Epithelial cell of esophagus (primary cell): Measurements from ENCODE around the gene COL18A1.

Experiments
- DNase-seq: peaks from one replicate; pipeline ENCODE4 v3.0.0; 2010; ENCODE audit warnings: low read depth
- H3K4me3 ChIP-seq: 2 replicates; pipeline ENCODE4 v1.5.1; 2011; ENCODE audit warnings: mild to moderate bottlenecking, low read length, control low read depth
- CTCF ChIP-seq: IDR thresholded peaks from 2 replicates; pipeline ENCODE4 v1.5.1; 2011; ENCODE audit warnings: low read depth, mild to moderate bottlenecking, low read length, control low read depth, inconsistent platforms; ENCODE audit not compliant: insufficient read depth; ENCODE audit errors: missing control alignments

The COL18A1 gene

GRCh38 chr21:45370575-45370974 lies 34.4 kb upstream of the COL18A1 start:
- no peak for TF ChIP-seq CTCF
- H3K4me3 ChIP-seq, result no peak overlapping the region
- no peak for DNase-seq

GRCh38 chr21:45371081-45371480 lies 33.9 kb upstream of the COL18A1 start:
- TF ChIP-seq CTCF, result no peak
- no peak overlapping the region for H3K4me3 ChIP-seq
- no peak for DNase-seq

GRCh38 chr21:45371655-45372054 lies 33.3 kb upstream of the COL18A1 start:
- H3K4me3 ChIP-seq, result no peak overlapping the region
- no peak for DNase-seq
- TF ChIP-seq CTCF, result no peak

GRCh38 chr21:45372732-45373355 lies 32.1 kb upstream of the COL18A1 start:
- TF ChIP-seq CTCF, result no peak
- no peak overlapping the region for H3K4me3 ChIP-seq
- peak; percentile 94 for DNase-seq

- DNase-seq, result no peak
- TF ChIP-seq CTCF, result no peak
- H3K4me3 ChIP-seq, result no peak overlapping the region
Observed at GRCh38 chr21:45373991-45374816, 30.8 kb upstream of the COL18A1 start.

- H3K4me3 ChIP-seq, result no peak overlapping the region
- DNase-seq, result no peak
- no peak for TF ChIP-seq CTCF
Observed at GRCh38 chr21:45374826-45375455, 30.0 kb upstream of the COL18A1 start.
